ENCODE data around the gene THAP10. TPM values are rescaled to one million over a fixed set of nuclear protein-coding genes. Genes with fewer than 3 reads are reported as not detected.

The THAP10 gene
- total and polyA plus RNA-seq, 2 experiments from 2014 or later: 5.7 to 8.2 TPM

- H3K4me2 ChIP-seq: no peak overlapping the region
- TF ChIP-seq, protein P1, sequence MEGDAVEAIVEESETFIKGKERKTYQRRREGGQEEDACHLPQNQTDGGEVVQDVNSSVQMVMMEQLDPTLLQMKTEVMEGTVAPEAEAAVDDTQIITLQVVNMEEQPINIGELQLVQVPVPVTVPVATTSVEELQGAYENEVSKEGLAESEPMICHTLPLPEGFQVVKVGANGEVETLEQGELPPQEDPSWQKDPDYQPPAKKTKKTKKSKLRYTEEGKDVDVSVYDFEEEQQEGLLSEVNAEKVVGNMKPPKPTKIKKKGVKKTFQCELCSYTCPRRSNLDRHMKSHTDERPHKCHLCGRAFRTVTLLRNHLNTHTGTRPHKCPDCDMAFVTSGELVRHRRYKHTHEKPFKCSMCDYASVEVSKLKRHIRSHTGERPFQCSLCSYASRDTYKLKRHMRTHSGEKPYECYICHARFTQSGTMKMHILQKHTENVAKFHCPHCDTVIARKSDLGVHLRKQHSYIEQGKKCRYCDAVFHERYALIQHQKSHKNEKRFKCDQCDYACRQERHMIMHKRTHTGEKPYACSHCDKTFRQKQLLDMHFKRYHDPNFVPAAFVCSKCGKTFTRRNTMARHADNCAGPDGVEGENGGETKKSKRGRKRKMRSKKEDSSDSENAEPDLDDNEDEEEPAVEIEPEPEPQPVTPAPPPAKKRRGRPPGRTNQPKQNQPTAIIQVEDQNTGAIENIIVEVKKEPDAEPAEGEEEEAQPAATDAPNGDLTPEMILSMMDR (conservative IDR thresholded peaks at IDR 0.05; ENCODE audit: low read depth in 2 of 2): peak; percentile 43 to 79
- TF ChIP-seq, protein P2, sequence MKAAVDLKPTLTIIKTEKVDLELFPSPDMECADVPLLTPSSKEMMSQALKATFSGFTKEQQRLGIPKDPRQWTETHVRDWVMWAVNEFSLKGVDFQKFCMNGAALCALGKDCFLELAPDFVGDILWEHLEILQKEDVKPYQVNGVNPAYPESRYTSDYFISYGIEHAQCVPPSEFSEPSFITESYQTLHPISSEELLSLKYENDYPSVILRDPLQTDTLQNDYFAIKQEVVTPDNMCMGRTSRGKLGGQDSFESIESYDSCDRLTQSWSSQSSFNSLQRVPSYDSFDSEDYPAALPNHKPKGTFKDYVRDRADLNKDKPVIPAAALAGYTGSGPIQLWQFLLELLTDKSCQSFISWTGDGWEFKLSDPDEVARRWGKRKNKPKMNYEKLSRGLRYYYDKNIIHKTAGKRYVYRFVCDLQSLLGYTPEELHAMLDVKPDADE (IDR thresholded peaks at IDR 0.05): no peak
- no peaks in the 10 kb centered on the region for H3K27me3 ChIP-seq (ENCODE audit: insufficient read depth)
- no peak overlapping the region for H3K27ac ChIP-seq (ENCODE audit: low read depth)
- no peak overlapping the region for H3K4me3 ChIP-seq
- no peaks in the 10 kb centered on the region for H3F3A ChIP-seq (replicated peaks; ENCODE audit: low read depth)
- H2AFZ ChIP-seq: no peak overlapping the region
- Mint-ChIP-seq H3K9me3 (no peaks in the 10 kb centered on the region; the same call in 2 of the 3 replicates), H3K27ac (no peak overlapping the region), H3K27me3 (ENCODE audit: insufficient read depth, low read depth, poor library complexity) (no peaks in the 10 kb centered on the region), H3K4me3 (no peak overlapping the region), H3K4me1 (peaks cover 4% of the 10 kb centered on the region; the same call in 2 of the 3 replicates), H3K36me3 (ENCODE audit: low read depth) (peaks cover 11% of the 10 kb centered on the region; the same call in 2 of the 3 replicates)
- H4K20me1 ChIP-seq (replicated peaks; ENCODE audit: insufficient read depth): no peaks in the 10 kb centered on the region
- no peaks in the 10 kb centered on the region for H3K4me1 ChIP-seq (ENCODE audit: insufficient read depth)
- peak; percentile 57 for ATAC-seq
- no peaks in the 10 kb centered on the region for H3K79me2 ChIP-seq (replicated peaks; ENCODE audit: insufficient read depth)
- H3K36me3 ChIP-seq (ENCODE audit: insufficient read depth): no peaks in the 10 kb centered on the region
- no peaks in the 10 kb centered on the region for H3K9me2 ChIP-seq (ENCODE audit: insufficient read depth)
- peak; percentile 67 for DNase-seq (ENCODE audit: low spot score)
These were observed 15.7 kb upstream of the THAP10 start for GRCh38 chr15:70907784-70908471.

GRCh38 chr15:70906842-70907241 is 14.6 kb upstream of the THAP10 start:
- H3K36me3 ChIP-seq (ENCODE audit: insufficient read depth): no peaks in the 10 kb centered on the region
- Mint-ChIP-seq H3K4me3 (no peak overlapping the region), H3K36me3 (ENCODE audit: low read depth) (peaks cover 11% of the 10 kb centered on the region; the same call in 2 of the 3 replicates), H3K9me3 (no peaks in the 10 kb centered on the region; the same call in 2 of the 3 replicates), H3K27me3 (ENCODE audit: insufficient read depth, low read depth, poor library complexity) (no peaks in the 10 kb centered on the region), H3K4me1 (peaks cover 4% of the 10 kb centered on the region; the same call in 2 of the 3 replicates), H3K27ac (no peak overlapping the region)
- no peaks in the 10 kb centered on the region for H3K9me2 ChIP-seq (ENCODE audit: insufficient read depth)
- H2AFZ ChIP-seq: no peak overlapping the region
- H3K4me2 ChIP-seq: no peak overlapping the region
- H3F3A ChIP-seq (replicated peaks; ENCODE audit: low read depth): no peaks in the 10 kb centered on the region
- DNase-seq (ENCODE audit: low spot score) (no peak), ATAC-seq (no peak)
- no peaks in the 10 kb centered on the region for H4K20me1 ChIP-seq (replicated peaks; ENCODE audit: insufficient read depth)
- no peak overlapping the region for H3K27ac ChIP-seq (ENCODE audit: low read depth)
- H3K4me1 ChIP-seq (ENCODE audit: insufficient read depth): no peaks in the 10 kb centered on the region
- no peaks in the 10 kb centered on the region for H3K27me3 ChIP-seq (ENCODE audit: insufficient read depth)
- no peaks in the 10 kb centered on the region for H3K79me2 ChIP-seq (replicated peaks; ENCODE audit: insufficient read depth)
- H3K4me3 ChIP-seq: no peak overlapping the region
- TF ChIP-seq, protein P1 (conservative IDR thresholded peaks at IDR 0.05; ENCODE audit: low read depth in 2 of 2): no peak
- no peak for TF ChIP-seq CREB1 (CRISPR knock-in tag; IDR thresholded peaks at IDR 0.05; ENCODE audit: low read depth)
- TF ChIP-seq, protein P3, sequence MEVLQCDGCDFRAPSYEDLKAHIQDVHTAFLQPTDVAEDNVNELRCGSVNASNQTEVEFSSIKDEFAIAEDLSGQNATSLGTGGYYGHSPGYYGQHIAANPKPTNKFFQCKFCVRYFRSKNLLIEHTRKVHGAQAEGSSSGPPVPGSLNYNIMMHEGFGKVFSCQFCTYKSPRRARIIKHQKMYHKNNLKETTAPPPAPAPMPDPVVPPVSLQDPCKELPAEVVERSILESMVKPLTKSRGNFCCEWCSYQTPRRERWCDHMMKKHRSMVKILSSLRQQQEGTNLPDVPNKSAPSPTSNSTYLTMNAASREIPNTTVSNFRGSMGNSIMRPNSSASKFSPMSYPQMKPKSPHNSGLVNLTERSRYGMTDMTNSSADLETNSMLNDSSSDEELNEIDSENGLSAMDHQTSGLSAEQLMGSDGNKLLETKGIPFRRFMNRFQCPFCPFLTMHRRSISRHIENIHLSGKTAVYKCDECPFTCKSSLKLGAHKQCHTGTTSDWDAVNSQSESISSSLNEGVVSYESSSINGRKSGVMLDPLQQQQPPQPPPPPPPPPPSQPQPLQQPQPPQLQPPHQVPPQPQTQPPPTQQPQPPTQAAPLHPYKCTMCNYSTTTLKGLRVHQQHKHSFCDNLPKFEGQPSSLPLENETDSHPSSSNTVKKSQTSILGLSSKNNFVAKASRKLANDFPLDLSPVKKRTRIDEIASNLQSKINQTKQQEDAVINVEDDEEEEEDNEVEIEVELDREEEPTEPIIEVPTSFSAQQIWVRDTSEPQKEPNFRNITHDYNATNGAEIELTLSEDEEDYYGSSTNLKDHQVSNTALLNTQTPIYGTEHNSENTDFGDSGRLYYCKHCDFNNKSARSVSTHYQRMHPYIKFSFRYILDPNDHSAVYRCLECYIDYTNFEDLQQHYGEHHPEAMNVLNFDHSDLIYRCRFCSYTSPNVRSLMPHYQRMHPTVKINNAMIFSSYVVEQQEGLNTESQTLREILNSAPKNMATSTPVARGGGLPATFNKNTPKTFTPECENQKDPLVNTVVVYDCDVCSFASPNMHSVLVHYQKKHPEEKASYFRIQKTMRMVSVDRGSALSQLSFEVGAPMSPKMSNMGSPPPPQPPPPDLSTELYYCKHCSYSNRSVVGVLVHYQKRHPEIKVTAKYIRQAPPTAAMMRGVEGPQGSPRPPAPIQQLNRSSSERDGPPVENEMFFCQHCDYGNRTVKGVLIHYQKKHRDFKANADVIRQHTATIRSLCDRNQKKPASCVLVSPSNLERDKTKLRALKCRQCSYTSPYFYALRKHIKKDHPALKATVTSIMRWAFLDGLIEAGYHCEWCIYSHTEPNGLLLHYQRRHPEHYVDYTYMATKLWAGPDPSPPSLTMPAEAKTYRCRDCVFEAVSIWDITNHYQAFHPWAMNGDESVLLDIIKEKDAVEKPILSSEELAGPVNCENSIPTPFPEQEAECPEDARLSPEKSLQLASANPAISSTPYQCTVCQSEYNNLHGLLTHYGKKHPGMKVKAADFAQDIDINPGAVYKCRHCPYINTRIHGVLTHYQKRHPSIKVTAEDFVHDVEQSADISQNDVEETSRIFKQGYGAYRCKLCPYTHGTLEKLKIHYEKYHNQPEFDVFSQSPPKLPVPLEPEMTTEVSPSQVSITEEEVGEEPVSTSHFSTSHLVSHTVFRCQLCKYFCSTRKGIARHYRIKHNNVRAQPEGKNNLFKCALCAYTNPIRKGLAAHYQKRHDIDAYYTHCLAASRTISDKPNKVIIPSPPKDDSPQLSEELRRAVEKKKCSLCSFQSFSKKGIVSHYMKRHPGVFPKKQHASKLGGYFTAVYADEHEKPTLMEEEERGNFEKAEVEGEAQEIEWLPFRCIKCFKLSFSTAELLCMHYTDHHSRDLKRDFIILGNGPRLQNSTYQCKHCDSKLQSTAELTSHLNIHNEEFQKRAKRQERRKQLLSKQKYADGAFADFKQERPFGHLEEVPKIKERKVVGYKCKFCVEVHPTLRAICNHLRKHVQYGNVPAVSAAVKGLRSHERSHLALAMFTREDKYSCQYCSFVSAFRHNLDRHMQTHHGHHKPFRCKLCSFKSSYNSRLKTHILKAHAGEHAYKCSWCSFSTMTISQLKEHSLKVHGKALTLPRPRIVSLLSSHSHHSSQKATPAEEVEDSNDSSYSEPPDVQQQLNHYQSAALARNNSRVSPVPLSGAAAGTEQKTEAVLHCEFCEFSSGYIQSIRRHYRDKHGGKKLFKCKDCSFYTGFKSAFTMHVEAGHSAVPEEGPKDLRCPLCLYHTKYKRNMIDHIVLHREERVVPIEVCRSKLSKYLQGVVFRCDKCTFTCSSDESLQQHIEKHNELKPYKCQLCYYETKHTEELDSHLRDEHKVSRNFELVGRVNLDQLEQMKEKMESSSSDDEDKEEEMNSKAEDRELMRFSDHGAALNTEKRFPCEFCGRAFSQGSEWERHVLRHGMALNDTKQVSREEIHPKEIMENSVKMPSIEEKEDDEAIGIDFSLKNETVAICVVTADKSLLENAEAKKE (CRISPR knock-in tag; IDR thresholded peaks at IDR 0.05): no peak
- TF ChIP-seq, protein P2 (IDR thresholded peaks at IDR 0.05): no peak
- TF ChIP-seq ZNF331 (CRISPR knock-in tag; IDR thresholded peaks at IDR 0.05; ENCODE audit: low read depth): no peak
- TF ChIP-seq JUNB (IDR thresholded peaks at IDR 0.05; ENCODE audit: unreplicated experiment): no peak
- no peak for TF ChIP-seq ZNF114 (CRISPR knock-in tag; IDR thresholded peaks at IDR 0.05)

Data from GM23338 (cell line).